Caco-2 (cell line): Measurements from ENCODE around the gene SORCS2. TPM values are rescaled to one million over a fixed set of nuclear protein-coding genes. Genes with fewer than 3 reads are reported as not detected.

ENCODE experiments used
- BruUV-seq: library from RNA; stranded (reverse); fragments of 400-500 nt; replicated peaks from 2 replicates; lab custom pipeline; 2021; lab: Mats Ljungman, UMichigan
- CTCF ChIA-PET: fragments of 300-600 bp; sonication (Branson Sonifier 250); formaldehyde crosslinking; loops from one replicate; lab custom pipeline; 2022; ENCODE audit warnings: antibody characterized with exemption; lab: Charles Lee
- POLR2A ChIA-PET: fragments of 300-600 bp; sonication (Branson Sonifier 250); formaldehyde crosslinking; loops from one replicate; lab custom pipeline; 2022; ENCODE audit warnings: antibody characterized with exemption; lab: Charles Lee
- DNase-seq, 2 experiments: peaks; one replicate each; pipeline versions ENCODE4 v3.0.0 to v3.0.0-alpha.2; 2020 to 2022
- H3K27me3 ChIP-seq: replicated peaks from 2 replicates; pipeline ENCODE4 v1.6.0; 2011; ENCODE audit warnings: low read length; ENCODE audit not compliant: control insufficient read depth, insufficient read depth
- H3K36me3 ChIP-seq: 2 replicates; pipeline ENCODE4 v1.5.1; 2011; ENCODE audit warnings: low read length; ENCODE audit not compliant: control insufficient read depth, insufficient read depth
- H3K4me1 ChIP-seq: fragments of 250-450 bp; sonication (Bioruptor Pico); 2 replicates; pipeline ENCODE4 v1.5.1; 2020; ENCODE audit warnings: mild to moderate bottlenecking
- H3K4me3 ChIP-seq: 2 replicates; pipeline ENCODE4 v1.5.1; 2011; ENCODE audit warnings: low read depth, mild to moderate bottlenecking, control low read depth, low read length
- H3K9me3 ChIP-seq: fragments of 250-450 bp; sonication (Bioruptor Pico); 2 replicates; pipeline ENCODE4 v1.5.1; 2020; ENCODE audit warnings: mild to moderate bottlenecking, moderate library complexity
- H3K27ac Mint-ChIP-seq: one replicate; pipeline ENCODE4 v1.8.0; 2022; ENCODE audit warnings: mixed read lengths; ENCODE audit not compliant: unreplicated experiment
- H3K27me3 Mint-ChIP-seq: one replicate; pipeline ENCODE4 v1.8.0; 2022; ENCODE audit warnings: mixed read lengths; ENCODE audit not compliant: insufficient read depth, unreplicated experiment
- H3K36me3 Mint-ChIP-seq: one replicate; pipeline ENCODE4 v1.8.0; 2022; ENCODE audit warnings: mild to moderate bottlenecking, mixed read lengths; ENCODE audit not compliant: insufficient read depth, unreplicated experiment
- H3K4me1 Mint-ChIP-seq: one replicate; pipeline ENCODE4 v1.8.0; 2022; ENCODE audit warnings: low read depth, mixed read lengths; ENCODE audit not compliant: unreplicated experiment
- H3K4me3 Mint-ChIP-seq: one replicate; pipeline ENCODE4 v1.8.0; 2022; ENCODE audit warnings: mild to moderate bottlenecking, moderate library complexity, mixed read lengths; ENCODE audit not compliant: unreplicated experiment
- H3K9me3 Mint-ChIP-seq: one replicate; pipeline ENCODE4 v1.8.0; 2022; ENCODE audit warnings: mixed read lengths; ENCODE audit not compliant: unreplicated experiment
- intact Hi-C: fragments of 100-400 bp; cut with micrococcal nuclease; formaldehyde crosslinking; loops from one replicate; pipeline ENCODE4 v1.10.0; 2022; ENCODE audit not compliant: unreplicated experiment
- total RNA-seq: library from RNA; stranded (reverse); gene quantifications from 2 replicates; pipeline ENCODE4 v1.2.3, GENCODE V29; 2022
- TF ChIP-seq, protein P1 (sequence below), 2 experiments: fragments of 200-600 bp in 1 of 2; IDR thresholded peaks; 1 replicate in 1 of 2; 2 replicates in 1 of 2; pipeline versions ENCODE4 v1.5.1 to v1.8.0; 2011 to 2022; ENCODE audit warnings: antibody characterized with exemption in 1 of 2, control low read depth in 1 of 2, inconsistent platforms in 1 of 2, low read depth in 1 of 2, low read length in 1 of 2, mild to moderate bottlenecking in 1 of 2, moderate library complexity in 1 of 2; ENCODE audit not compliant: insufficient read depth in 1 of 2, severe bottlenecking in 1 of 2, unreplicated experiment in 1 of 2

SORCS2 gene
- total RNA-seq, 1 experiment from 2014 or later = 1.6 TPM

DNA sequence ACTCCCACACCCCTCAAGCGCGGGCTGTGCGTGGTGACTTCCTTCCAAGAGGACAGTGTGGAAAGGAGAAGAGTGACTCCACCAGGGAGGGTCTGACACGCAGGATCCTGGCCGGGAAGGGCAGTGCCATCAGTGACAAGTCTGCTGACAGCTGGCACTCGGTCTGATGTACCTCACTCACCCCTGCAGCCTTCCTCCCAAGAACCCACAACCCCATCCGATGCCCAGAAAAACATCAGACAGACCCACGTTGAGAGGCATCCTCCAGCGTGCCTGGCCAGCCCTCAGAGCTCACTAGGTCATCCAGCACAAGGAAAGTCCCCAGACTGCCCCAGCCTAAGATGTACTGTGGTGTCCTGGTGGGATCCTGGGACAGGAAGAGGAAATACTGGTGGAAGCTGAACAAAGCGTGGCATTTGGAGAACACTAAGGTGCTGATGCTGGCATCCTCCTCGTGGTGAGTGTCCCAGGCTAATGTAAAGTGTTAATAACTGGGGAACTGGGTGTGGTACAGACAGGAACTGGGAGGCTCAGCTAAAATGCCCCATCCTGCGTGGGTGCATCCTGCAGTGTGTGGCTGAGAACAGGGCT is 442.4 kb downstream of the SORCS2 start:
- CTCF ChIA-PET = no interaction called here

GRCh38 chr4:7635445-7636239 is 443.3 kb downstream of the SORCS2 start:
- CTCF ChIA-PET = no interaction called here

More for the DNA sequence above, 442.4 kb downstream of the SORCS2 start:
- Mint-ChIP-seq H3K4me3 (no peak overlapping the region), H3K9me3 (no peaks in the 10 kb centered on the region), H3K27ac (no peak overlapping the region), H3K4me1 (no peaks in the 10 kb centered on the region), H3K27me3 (peaks cover 5% of the 10 kb centered on the region), H3K36me3 (no peaks in the 10 kb centered on the region)
- POLR2A ChIA-PET = no interaction called here
- H3K4me1 ChIP-seq = no peaks in the 10 kb centered on the region
- no peaks in the 10 kb centered on the region; the same call in 1 of the 2 replicates for H3K9me3 ChIP-seq
- H3K27me3 ChIP-seq = no peaks in the 10 kb centered on the region; the same call in 1 of the 2 replicates
- DNase-seq = no peak
- TF ChIP-seq, protein P1, sequence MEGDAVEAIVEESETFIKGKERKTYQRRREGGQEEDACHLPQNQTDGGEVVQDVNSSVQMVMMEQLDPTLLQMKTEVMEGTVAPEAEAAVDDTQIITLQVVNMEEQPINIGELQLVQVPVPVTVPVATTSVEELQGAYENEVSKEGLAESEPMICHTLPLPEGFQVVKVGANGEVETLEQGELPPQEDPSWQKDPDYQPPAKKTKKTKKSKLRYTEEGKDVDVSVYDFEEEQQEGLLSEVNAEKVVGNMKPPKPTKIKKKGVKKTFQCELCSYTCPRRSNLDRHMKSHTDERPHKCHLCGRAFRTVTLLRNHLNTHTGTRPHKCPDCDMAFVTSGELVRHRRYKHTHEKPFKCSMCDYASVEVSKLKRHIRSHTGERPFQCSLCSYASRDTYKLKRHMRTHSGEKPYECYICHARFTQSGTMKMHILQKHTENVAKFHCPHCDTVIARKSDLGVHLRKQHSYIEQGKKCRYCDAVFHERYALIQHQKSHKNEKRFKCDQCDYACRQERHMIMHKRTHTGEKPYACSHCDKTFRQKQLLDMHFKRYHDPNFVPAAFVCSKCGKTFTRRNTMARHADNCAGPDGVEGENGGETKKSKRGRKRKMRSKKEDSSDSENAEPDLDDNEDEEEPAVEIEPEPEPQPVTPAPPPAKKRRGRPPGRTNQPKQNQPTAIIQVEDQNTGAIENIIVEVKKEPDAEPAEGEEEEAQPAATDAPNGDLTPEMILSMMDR (IDR thresholded peaks at IDR 0.05; ENCODE audit: insufficient read depth in 1 of 2, low read depth in 1 of 2, low read length in 1 of 2, severe bottlenecking in 1 of 2, unreplicated experiment in 1 of 2) = no peak
- H3K4me3 ChIP-seq = no peak overlapping the region
- BruUV-seq = no TSS peak
- no peaks in the 10 kb centered on the region for H3K36me3 ChIP-seq
- intact Hi-C loops = no loop called here

GRCh38 chr4:7636240-7636508 is 443.8 kb downstream of the SORCS2 start:
- H3K36me3 ChIP-seq = no peaks in the 10 kb centered on the region
- no peaks in the 10 kb centered on the region; the same call in 1 of the 2 replicates for H3K9me3 ChIP-seq
- H3K4me1 Mint-ChIP-seq = no peaks in the 10 kb centered on the region
- no peak overlapping the region for H3K4me3 ChIP-seq
- TF ChIP-seq, protein P1 (IDR thresholded peaks at IDR 0.05; ENCODE audit: insufficient read depth in 1 of 2, low read depth in 1 of 2, low read length in 1 of 2, severe bottlenecking in 1 of 2, unreplicated experiment in 1 of 2) = no peak
- POLR2A ChIA-PET = interaction anchor here (0.6 kb wide), 1 partner anchor 94 kb away, joined by 3 read pairs; no protein-coding TSS in a partner anchor
- no peaks in the 10 kb centered on the region for H3K4me1 ChIP-seq
- CTCF ChIA-PET = no interaction called here
- DNase-seq = no peak
- no peaks in the 10 kb centered on the region for H3K9me3 Mint-ChIP-seq
- no peak overlapping the region for H3K4me3 Mint-ChIP-seq
- intact Hi-C loops = no loop called here
- no TSS peak for BruUV-seq
- H3K27ac Mint-ChIP-seq = no peak overlapping the region
- H3K27me3 Mint-ChIP-seq = peaks cover 5% of the 10 kb centered on the region
- no peaks in the 10 kb centered on the region; the same call in 1 of the 2 replicates for H3K27me3 ChIP-seq
- no peaks in the 10 kb centered on the region for H3K36me3 Mint-ChIP-seq

More at GRCh38 chr4:7635445-7636239, 443.3 kb downstream of the SORCS2 start:
- Mint-ChIP-seq H3K27ac (no peak overlapping the region), H3K36me3 (no peaks in the 10 kb centered on the region), H3K4me3 (no peak overlapping the region), H3K27me3 (peaks cover 5% of the 10 kb centered on the region), H3K9me3 (no peaks in the 10 kb centered on the region), H3K4me1 (no peaks in the 10 kb centered on the region)
- intact Hi-C loops = no loop called here
- POLR2A ChIA-PET = interaction anchor here (0.6 kb wide), 1 partner anchor 93 kb away, joined by 3 read pairs; no protein-coding TSS in a partner anchor
- no peak for DNase-seq
- Histone ChIP-seq H3K4me3 (no peak overlapping the region), H3K4me1 (no peaks in the 10 kb centered on the region), H3K36me3 (no peaks in the 10 kb centered on the region), H3K27me3 (no peaks in the 10 kb centered on the region; the same call in 1 of the 2 replicates), H3K9me3 (no peaks in the 10 kb centered on the region; the same call in 1 of the 2 replicates)
- BruUV-seq = no TSS peak
- TF ChIP-seq, protein P1 (IDR thresholded peaks at IDR 0.05; ENCODE audit: insufficient read depth in 1 of 2, low read depth in 1 of 2, low read length in 1 of 2, severe bottlenecking in 1 of 2, unreplicated experiment in 1 of 2) = no peak
